ENCODE measurements around the gene MEFV.

- TF ChIP-seq, protein P1, sequence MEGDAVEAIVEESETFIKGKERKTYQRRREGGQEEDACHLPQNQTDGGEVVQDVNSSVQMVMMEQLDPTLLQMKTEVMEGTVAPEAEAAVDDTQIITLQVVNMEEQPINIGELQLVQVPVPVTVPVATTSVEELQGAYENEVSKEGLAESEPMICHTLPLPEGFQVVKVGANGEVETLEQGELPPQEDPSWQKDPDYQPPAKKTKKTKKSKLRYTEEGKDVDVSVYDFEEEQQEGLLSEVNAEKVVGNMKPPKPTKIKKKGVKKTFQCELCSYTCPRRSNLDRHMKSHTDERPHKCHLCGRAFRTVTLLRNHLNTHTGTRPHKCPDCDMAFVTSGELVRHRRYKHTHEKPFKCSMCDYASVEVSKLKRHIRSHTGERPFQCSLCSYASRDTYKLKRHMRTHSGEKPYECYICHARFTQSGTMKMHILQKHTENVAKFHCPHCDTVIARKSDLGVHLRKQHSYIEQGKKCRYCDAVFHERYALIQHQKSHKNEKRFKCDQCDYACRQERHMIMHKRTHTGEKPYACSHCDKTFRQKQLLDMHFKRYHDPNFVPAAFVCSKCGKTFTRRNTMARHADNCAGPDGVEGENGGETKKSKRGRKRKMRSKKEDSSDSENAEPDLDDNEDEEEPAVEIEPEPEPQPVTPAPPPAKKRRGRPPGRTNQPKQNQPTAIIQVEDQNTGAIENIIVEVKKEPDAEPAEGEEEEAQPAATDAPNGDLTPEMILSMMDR (IDR thresholded peaks at IDR 0.05), result no peak
- TF ChIP-seq POLR2AphosphoS5 (IDR thresholded peaks at IDR 0.05; ENCODE audit: low read depth, low read length) (no peak), SIN3A (IDR thresholded peaks at IDR 0.05; ENCODE audit: borderline replicate concordance, insufficient read depth, low read depth, low read length) (no peak), TCF7L2 (IDR thresholded peaks at IDR 0.05; ENCODE audit: low read depth, low read length) (no peak)
- TF ChIP-seq, protein P2, sequence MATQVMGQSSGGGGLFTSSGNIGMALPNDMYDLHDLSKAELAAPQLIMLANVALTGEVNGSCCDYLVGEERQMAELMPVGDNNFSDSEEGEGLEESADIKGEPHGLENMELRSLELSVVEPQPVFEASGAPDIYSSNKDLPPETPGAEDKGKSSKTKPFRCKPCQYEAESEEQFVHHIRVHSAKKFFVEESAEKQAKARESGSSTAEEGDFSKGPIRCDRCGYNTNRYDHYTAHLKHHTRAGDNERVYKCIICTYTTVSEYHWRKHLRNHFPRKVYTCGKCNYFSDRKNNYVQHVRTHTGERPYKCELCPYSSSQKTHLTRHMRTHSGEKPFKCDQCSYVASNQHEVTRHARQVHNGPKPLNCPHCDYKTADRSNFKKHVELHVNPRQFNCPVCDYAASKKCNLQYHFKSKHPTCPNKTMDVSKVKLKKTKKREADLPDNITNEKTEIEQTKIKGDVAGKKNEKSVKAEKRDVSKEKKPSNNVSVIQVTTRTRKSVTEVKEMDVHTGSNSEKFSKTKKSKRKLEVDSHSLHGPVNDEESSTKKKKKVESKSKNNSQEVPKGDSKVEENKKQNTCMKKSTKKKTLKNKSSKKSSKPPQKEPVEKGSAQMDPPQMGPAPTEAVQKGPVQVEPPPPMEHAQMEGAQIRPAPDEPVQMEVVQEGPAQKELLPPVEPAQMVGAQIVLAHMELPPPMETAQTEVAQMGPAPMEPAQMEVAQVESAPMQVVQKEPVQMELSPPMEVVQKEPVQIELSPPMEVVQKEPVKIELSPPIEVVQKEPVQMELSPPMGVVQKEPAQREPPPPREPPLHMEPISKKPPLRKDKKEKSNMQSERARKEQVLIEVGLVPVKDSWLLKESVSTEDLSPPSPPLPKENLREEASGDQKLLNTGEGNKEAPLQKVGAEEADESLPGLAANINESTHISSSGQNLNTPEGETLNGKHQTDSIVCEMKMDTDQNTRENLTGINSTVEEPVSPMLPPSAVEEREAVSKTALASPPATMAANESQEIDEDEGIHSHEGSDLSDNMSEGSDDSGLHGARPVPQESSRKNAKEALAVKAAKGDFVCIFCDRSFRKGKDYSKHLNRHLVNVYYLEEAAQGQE (IDR thresholded peaks at IDR 0.05; ENCODE audit: insufficient read depth in 1 of 2, low read depth in 2 of 2, low read length in 1 of 2), result no peak
These were observed 18.1 kb upstream of the MEFV start for GRCh38 chr16:3274490-3274889.
